K562 (cell line): ENCODE data around the gene AP1B1. TPM values are rescaled to one million over a fixed set of nuclear protein-coding genes. Genes with fewer than 3 reads are reported as not detected.

Experiments used
- CBX5 ChIP-seq: IDR thresholded peaks from 2 replicates; pipeline ENCODE4 v1.6.1; 2014; ENCODE audit warnings: low read depth, borderline replicate concordance
- CCNT2 ChIP-seq: IDR thresholded peaks from 2 replicates; pipeline ENCODE4 v1.6.1; 2011; ENCODE audit warnings: borderline replicate concordance, low read depth, mild to moderate bottlenecking, moderate library complexity, mixed read lengths, low read length; ENCODE audit not compliant: insufficient read length; ENCODE audit errors: extremely low read depth
- E2F4 ChIP-seq: sonication (generic); formaldehyde crosslinking; IDR thresholded peaks from 2 replicates; pipeline ENCODE4 v1.8.0; 2022; ENCODE audit warnings: mild to moderate bottlenecking, low read depth, missing genetic modification reagents
- MECOM ChIP-seq: fragments of 250-450 bp; sonication (Bioruptor Pico); IDR thresholded peaks from 2 replicates; pipeline ENCODE4 v1.8.0; 2022; ENCODE audit warnings: inconsistent platforms
- MGA ChIP-seq: fragments of 450-650 bp; IDR thresholded peaks from 2 replicates; pipeline ENCODE4 v1.6.1; 2016; ENCODE audit warnings: mild to moderate bottlenecking, moderate library complexity
- MTA3 ChIP-seq: fragments of 450-650 bp; formaldehyde crosslinking; IDR thresholded peaks from 2 replicates; pipeline ENCODE4 v1.6.1; 2017; ENCODE audit warnings: mild to moderate bottlenecking, borderline replicate concordance
- RHOXF2B ChIP-seq: fragments of 250-450 bp; sonication (Bioruptor Pico); conservative IDR thresholded peaks from 2 replicates; pipeline ENCODE4 v1.5.1; 2021
- SP2 ChIP-seq: IDR thresholded peaks from 2 replicates; pipeline ENCODE4 v1.6.1; 2011; ENCODE audit warnings: mild to moderate bottlenecking, low read depth, low read length, moderate library complexity; ENCODE audit not compliant: poor library complexity, severe bottlenecking; ENCODE audit errors: extremely low read depth
- SREBF1 ChIP-seq: fragments of 150-350 bp; IDR thresholded peaks from 2 replicates; pipeline ENCODE4 v1.6.1; 2014; ENCODE audit warnings: antibody characterized with exemption, low read depth, low read length, borderline replicate concordance
- TBL1XR1 ChIP-seq, 2 experiments: IDR thresholded peaks; 2 replicates each; pipeline ENCODE4 v1.6.1; 2012; ENCODE audit warnings: improper control_type of control experiment in 2 of 2, low read length in 2 of 2, mild to moderate bottlenecking in 1 of 2
- TFAP4 ChIP-seq: sonication (generic); formaldehyde crosslinking; IDR thresholded peaks from 2 replicates; pipeline ENCODE4 v1.8.0; 2022; ENCODE audit warnings: missing genetic modification reagents, mild to moderate bottlenecking, moderate library complexity, borderline replicate concordance
- VEZF1 ChIP-seq: fragments of 200-800 bp; sonication (Bioruptor generic); IDR thresholded peaks from 2 replicates; pipeline ENCODE4 v1.6.1; 2017; ENCODE audit warnings: missing genetic modification characterization, missing compliant biosample characterization
- polyA plus RNA-seq, 8 experiments: library from polyadenylated mRNA; depleted of rRNA in 4 of 8; stranded (reverse) in 5 of 8; unstranded in 3 of 8; fragments of >200 nt; fragmentation: Nextera tagmentation in 2 of 8; fragmentation: Illumina TruSeq in 1 of 8; extraction: Ambion mirVana in 2 of 8; extraction: Trizol in 1 of 8; gene quantifications; 2 replicates each; pipeline versions ENCODE4 v1.2.1 to v1.2.3, GENCODE V29; 2011 to 2014; ENCODE audit warnings: inconsistent platforms in 1 of 8, missing spikeins in 1 of 8
- total RNA-seq, 7 experiments: library from RNA; depleted of rRNA in 6 of 7; stranded (reverse); fragments of >200 nt in 6 of 7; fragmentation: Illumina TruSeq in 2 of 7; extraction: Trizol in 2 of 7; gene quantifications; 2 replicates each; pipeline versions ENCODE4 v1.2.1 to v1.2.3, GENCODE V29; 2011 to 2021; ENCODE audit warnings: low replicate concordance in 1 of 7

AP1B1 gene
- total and polyA plus RNA-seq, 9 of the 15 experiments (the other 6 are each of a cell fraction or from before 2014, with no cell fraction given): 1.2 to 60.9 (median 30.1) TPM

- peak; percentile 44; the same call in 1 of the 2 replicates for TF ChIP-seq MGA
- TF ChIP-seq MTA3: peak; percentile 83
- no peak for TF ChIP-seq SP2
- TF ChIP-seq TFAP4 (CRISPR knock-in tag): peak; percentile 87
- peak; percentile 69; the same call in 1 of the 2 replicates for TF ChIP-seq E2F4
- no peak for TF ChIP-seq RHOXF2B
- TF ChIP-seq MECOM: no peak
- no peak for TF ChIP-seq CBX5
- peak; percentile 89 for TF ChIP-seq VEZF1 (CRISPR knock-in tag)
- peak; percentile 38 for TF ChIP-seq CCNT2
- TF ChIP-seq TBL1XR1 (IDR thresholded peaks at IDR 0.05; ENCODE audit: low read length in 2 of 2): no peak
- no peak for TF ChIP-seq SREBF1
These were observed 82.1 kb downstream of the AP1B1 start, which contains the start of gene GAS2L1 (continued) for GRCh38 chr22:29306175-29306834.
